ENCODE data around the gene GPX5. TPM values are rescaled to one million over a fixed set of nuclear protein-coding genes. Genes with fewer than 3 reads are reported as not detected.
"Not testable (repeated sequence)": the region's sequence is repeated elsewhere in the genome, so short reads cannot be mapped to it uniquely, and the experiment has no call there.

The GPX5 gene
- total RNA-seq, 1 donor from 2014 or later, result not detected

DNA sequence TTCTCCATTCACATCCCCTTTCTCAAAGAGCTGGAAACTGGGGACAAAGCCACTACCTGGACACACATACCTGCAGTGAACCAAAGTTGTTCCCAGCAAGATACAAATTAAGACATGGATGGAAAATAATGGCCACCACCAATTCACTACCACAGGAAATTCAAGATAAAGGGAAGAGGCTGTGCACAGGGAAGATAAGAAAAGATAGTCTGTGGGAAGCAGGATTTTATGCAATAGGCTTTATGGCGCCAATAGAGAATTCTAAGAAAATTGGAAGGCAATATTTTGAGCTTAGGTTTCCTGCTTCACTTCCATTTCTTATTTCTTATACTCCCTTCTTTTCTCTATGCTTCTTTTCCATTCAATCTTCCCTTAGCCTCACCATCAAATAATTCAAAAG lies 19.9 kb upstream of the GPX5 start:
- Mint-ChIP-seq H3K27ac (ENCODE audit: unreplicated experiment) (no peak overlapping the region), H3K9me3 (ENCODE audit: unreplicated experiment) (no peaks in the 10 kb centered on the region), H3K4me3 (ENCODE audit: unreplicated experiment) (no peak overlapping the region), H3K4me1 (ENCODE audit: low read depth, unreplicated experiment) (no peaks in the 10 kb centered on the region), H3K27me3 (ENCODE audit: unreplicated experiment) (peaks cover 8% of the 10 kb centered on the region), H3K36me3 (ENCODE audit: unreplicated experiment) (no peaks in the 10 kb centered on the region)
- DNase-seq, result no peak
- TF ChIP-seq CTCF (IDR thresholded peaks at IDR 0.05; ENCODE audit: partially characterized antibody, unreplicated experiment), result no peak

DNA sequence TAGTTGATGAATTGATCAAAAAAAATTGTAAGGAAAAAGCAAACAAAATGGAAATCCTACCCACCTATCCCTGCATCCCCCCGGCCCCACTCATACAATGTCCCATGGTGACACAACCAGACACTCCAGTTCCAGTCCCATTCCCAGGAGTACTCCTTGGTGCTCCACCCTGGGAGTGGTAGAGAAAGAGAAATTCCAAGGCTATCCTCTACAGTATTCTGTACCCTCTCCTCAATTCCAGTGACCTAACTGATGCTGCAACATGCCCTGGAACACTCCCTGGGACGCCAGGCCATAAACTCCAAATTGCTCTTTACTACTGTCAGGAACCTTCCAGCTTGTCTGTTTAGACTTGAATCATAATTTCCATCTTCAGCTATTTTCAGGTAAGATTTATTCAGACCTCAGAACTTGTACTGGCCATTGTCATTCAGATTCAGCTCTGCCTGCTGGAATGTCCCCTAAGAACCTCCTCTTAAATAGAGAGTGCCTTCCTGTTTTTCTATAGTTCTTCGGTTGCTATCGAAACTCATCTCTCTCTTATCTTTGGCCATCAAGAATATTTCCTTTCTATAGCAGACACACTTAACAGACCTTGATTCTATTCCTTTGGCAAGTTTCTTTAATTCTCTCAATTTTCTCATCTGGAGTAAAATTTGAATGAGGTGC lies 18.7 kb upstream of the GPX5 start:
- Mint-ChIP-seq H3K4me3 (ENCODE audit: unreplicated experiment) (no peak overlapping the region), H3K9me3 (ENCODE audit: unreplicated experiment) (no peaks in the 10 kb centered on the region), H3K4me1 (ENCODE audit: low read depth, unreplicated experiment) (no peaks in the 10 kb centered on the region), H3K27ac (ENCODE audit: unreplicated experiment) (no peak overlapping the region), H3K27me3 (ENCODE audit: unreplicated experiment) (peaks cover 8% of the 10 kb centered on the region), H3K36me3 (ENCODE audit: unreplicated experiment) (no peaks in the 10 kb centered on the region)
- no peak for DNase-seq
- TF ChIP-seq CTCF (IDR thresholded peaks at IDR 0.05; ENCODE audit: partially characterized antibody, unreplicated experiment), result no peak

DNA sequence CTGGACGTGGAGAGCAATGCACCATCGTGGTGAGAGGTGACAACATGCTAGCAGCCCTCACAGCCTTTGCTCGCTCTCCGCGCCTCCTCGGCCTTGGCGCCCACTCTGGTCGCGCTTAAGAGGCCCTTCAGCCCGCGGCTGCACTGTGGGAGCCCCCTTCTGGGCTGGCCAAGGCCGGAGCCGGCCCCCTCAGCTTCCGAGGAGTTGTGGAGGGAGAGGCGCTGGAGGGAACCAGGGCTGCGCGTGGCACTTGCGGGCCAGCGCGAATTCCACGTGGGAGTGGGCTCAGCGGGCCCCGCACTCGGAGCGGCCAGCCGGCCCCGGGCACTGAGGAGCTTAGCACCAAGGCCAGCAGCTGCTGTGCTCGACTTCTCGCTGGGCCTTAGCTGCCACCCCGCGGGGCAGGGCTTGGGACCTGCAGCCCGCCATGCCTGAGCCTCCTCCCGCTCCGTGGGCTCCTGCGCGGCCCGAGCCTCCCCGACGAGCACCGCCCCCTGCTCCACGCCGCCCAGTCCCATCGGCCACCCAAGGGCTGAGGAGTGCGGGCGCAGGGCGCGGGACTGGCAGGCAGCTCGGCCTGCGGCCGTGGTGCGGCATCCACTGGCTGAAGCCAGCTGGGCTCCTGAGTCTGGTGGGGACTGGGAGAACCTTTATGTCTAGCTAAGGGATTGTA lies 13.9 kb upstream of the GPX5 start:
- no peak for DNase-seq
- Mint-ChIP-seq H3K36me3 (ENCODE audit: unreplicated experiment) (no peaks in the 10 kb centered on the region), H3K9me3 (ENCODE audit: unreplicated experiment) (no peaks in the 10 kb centered on the region), H3K4me3 (ENCODE audit: unreplicated experiment) (no peak overlapping the region), H3K27me3 (ENCODE audit: unreplicated experiment) (peaks cover 2% of the 10 kb centered on the region), H3K4me1 (ENCODE audit: low read depth, unreplicated experiment) (peaks cover 2% of the 10 kb centered on the region), H3K27ac (ENCODE audit: unreplicated experiment) (no peak overlapping the region)
- TF ChIP-seq CTCF (IDR thresholded peaks at IDR 0.05; ENCODE audit: partially characterized antibody, unreplicated experiment), result no peak

DNA sequence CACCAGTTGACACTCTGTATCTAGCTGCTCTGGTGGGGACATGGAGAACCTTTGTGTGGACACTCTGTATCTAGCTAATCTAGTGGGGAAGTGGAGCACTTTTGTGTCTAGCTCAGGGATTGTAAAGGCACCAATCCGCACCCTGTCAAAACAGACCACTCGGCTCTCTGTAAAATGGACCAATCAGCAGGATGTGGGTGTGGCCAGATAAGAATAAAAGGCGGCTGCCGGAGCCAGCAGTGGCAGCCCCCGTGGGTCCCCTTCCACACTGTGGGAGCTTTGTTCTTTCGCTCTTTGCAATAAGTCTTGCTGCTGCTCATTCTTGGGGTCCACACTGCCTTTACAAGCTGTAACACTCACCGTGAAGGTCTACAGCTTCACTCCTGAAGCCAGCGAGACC lies 13.3 kb upstream of the GPX5 start:
- H3K4me3 Mint-ChIP-seq (ENCODE audit: unreplicated experiment); DNase-seq; H3K9me3 Mint-ChIP-seq (ENCODE audit: unreplicated experiment); H3K4me1 Mint-ChIP-seq (ENCODE audit: low read depth, unreplicated experiment); H3K27me3 Mint-ChIP-seq (ENCODE audit: unreplicated experiment); H3K27ac Mint-ChIP-seq (ENCODE audit: unreplicated experiment); H3K36me3 Mint-ChIP-seq (ENCODE audit: unreplicated experiment): not testable (repeated sequence)

DNA sequence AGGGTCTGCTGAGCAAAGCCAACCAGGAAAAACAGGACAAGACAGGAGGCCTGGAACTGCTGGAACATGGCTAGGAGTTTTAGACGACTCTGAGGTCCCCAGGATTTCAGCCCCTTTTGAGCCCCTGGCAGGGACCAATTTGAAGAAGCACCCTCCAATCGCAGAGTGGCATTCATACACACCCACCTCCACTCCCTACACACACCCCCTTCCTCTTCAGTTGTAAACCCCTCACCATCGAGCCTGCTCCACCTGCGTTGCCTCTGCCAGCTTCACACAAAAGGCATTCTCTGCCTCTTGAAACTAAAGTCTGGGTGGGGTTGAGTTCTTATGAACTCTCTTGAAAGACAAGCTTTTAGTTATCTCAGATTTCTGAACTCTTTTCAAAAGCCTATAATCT lies 10.0 kb upstream of the GPX5 start, which contains the start of gene GPX6:
GPX6 (minus strand) TSS at position 118 of the 400 bp plus-strand sequence; CDS start at position 68, 50 bp downstream.
- DNase-seq, result no peak
- Mint-ChIP-seq H3K27me3 (ENCODE audit: unreplicated experiment) (no peaks in the 10 kb centered on the region), H3K36me3 (ENCODE audit: unreplicated experiment) (no peaks in the 10 kb centered on the region), H3K4me1 (ENCODE audit: low read depth, unreplicated experiment) (peaks cover 2% of the 10 kb centered on the region), H3K27ac (ENCODE audit: unreplicated experiment) (no peak within 1 kb of the TSS), H3K4me3 (ENCODE audit: unreplicated experiment) (no peak within 1 kb of the TSS), H3K9me3 (ENCODE audit: unreplicated experiment) (no peaks in the 10 kb centered on the region)
- no peak for TF ChIP-seq CTCF (IDR thresholded peaks at IDR 0.05; ENCODE audit: partially characterized antibody, unreplicated experiment)
